Stimulated activated effector memory CD8-positive, alpha-beta T cell treated with anti-CD3 and anti-CD28 coated beads, Interleukin-12 subunit alpha, Interleukin-12 subunit beta, amount 100 ng/mL, for 72 hours (primary cell): ENCODE measurements around the gene PROM1.

ENCODE experiments used
- ATAC-seq: fragments of 150-1000 bp; cut with Tn5 transposase; 2 replicates; pipeline ENCODE4 v1.10.0; 2021
- DNase-seq, 2 donors: peaks; one replicate each; pipeline ENCODE4 v3.0.0; 2021 to 2022; ENCODE audit warnings: low spot score in 2 of 2
- H3K27ac Mint-ChIP-seq: one replicate; pipeline ENCODE4 v1.8.0; 2022; ENCODE audit warnings: mild to moderate bottlenecking, mixed read lengths
- H3K36me3 Mint-ChIP-seq: one replicate; pipeline ENCODE4 v1.8.0; 2022; ENCODE audit warnings: mild to moderate bottlenecking, mixed read lengths
- H3K4me1 Mint-ChIP-seq: one replicate; pipeline ENCODE4 v1.8.0; 2022; ENCODE audit warnings: mixed read lengths
- H3K4me3 Mint-ChIP-seq: one replicate; pipeline ENCODE4 v1.8.0; 2022; ENCODE audit warnings: mild to moderate bottlenecking, mixed read lengths
- H3K9me3 Mint-ChIP-seq: one replicate; pipeline ENCODE4 v1.8.0; 2022; ENCODE audit warnings: mixed read lengths

PROM1 gene

GRCh38 chr4:16116019-16116418 is 32.2 kb upstream of the PROM1 start:
- DNase-seq (no peak), ATAC-seq (peak; percentile 16)
- H3K4me1 Mint-ChIP-seq: peaks cover 6% of the 10 kb centered on the region
- no peak overlapping the region for H3K4me3 Mint-ChIP-seq
- no peaks in the 10 kb centered on the region for H3K9me3 Mint-ChIP-seq
- H3K27ac Mint-ChIP-seq: no peak overlapping the region
- no peaks in the 10 kb centered on the region for H3K36me3 Mint-ChIP-seq

GRCh38 chr4:16114546-16114945 is 30.7 kb upstream of the PROM1 start:
- H3K4me3 Mint-ChIP-seq: no peak overlapping the region
- ATAC-seq (no peak), DNase-seq (no peak)
- H3K9me3 Mint-ChIP-seq: no peaks in the 10 kb centered on the region
- H3K4me1 Mint-ChIP-seq: no peaks in the 10 kb centered on the region
- no peak overlapping the region for H3K27ac Mint-ChIP-seq
- H3K36me3 Mint-ChIP-seq: no peaks in the 10 kb centered on the region

- DNase-seq (no peak), ATAC-seq (no peak)
- H3K27ac Mint-ChIP-seq: no peak overlapping the region
- no peaks in the 10 kb centered on the region for H3K36me3 Mint-ChIP-seq
- no peaks in the 10 kb centered on the region for H3K9me3 Mint-ChIP-seq
- H3K4me1 Mint-ChIP-seq: no peaks in the 10 kb centered on the region
- no peak overlapping the region for H3K4me3 Mint-ChIP-seq
These were observed 29.9 kb upstream of the PROM1 start for GRCh38 chr4:16113741-16114140.

- DNase-seq (peak in 1 of 2 donors; percentile 2), ATAC-seq (no peak)
- no peak overlapping the region for H3K4me3 Mint-ChIP-seq
- H3K27ac Mint-ChIP-seq: no peak overlapping the region
- no peaks in the 10 kb centered on the region for H3K9me3 Mint-ChIP-seq
- H3K36me3 Mint-ChIP-seq: no peaks in the 10 kb centered on the region
- H3K4me1 Mint-ChIP-seq: no peaks in the 10 kb centered on the region
These were observed 27.7 kb upstream of the PROM1 start for GRCh38 chr4:16111533-16111932.

- H3K36me3 Mint-ChIP-seq: no peaks in the 10 kb centered on the region
- DNase-seq (peak in 1 of 2 donors; percentile 7), ATAC-seq (no peak)
- no peaks in the 10 kb centered on the region for H3K9me3 Mint-ChIP-seq
- no peak overlapping the region for H3K4me3 Mint-ChIP-seq
- H3K4me1 Mint-ChIP-seq: no peaks in the 10 kb centered on the region
- no peak overlapping the region for H3K27ac Mint-ChIP-seq
These were observed 27.0 kb upstream of the PROM1 start for GRCh38 chr4:16110661-16111290.

- no peaks in the 10 kb centered on the region for H3K36me3 Mint-ChIP-seq
- DNase-seq: no peak
These were observed 26.4 kb upstream of the PROM1 start for GRCh38 chr4:16110199-16110598.

GRCh38 chr4:16109256-16109655 is 25.4 kb upstream of the PROM1 start:
- peak in 1 of 2 donors; percentile 15 for DNase-seq
- Mint-ChIP-seq H3K27ac (no peak overlapping the region), H3K4me3 (no peak overlapping the region), H3K4me1 (no peaks in the 10 kb centered on the region), H3K9me3 (no peaks in the 10 kb centered on the region), H3K36me3 (no peaks in the 10 kb centered on the region)
- ATAC-seq: no peak

More at GRCh38 chr4:16110199-16110598, 26.4 kb upstream of the PROM1 start:
- no peak overlapping the region for H3K27ac Mint-ChIP-seq
- no peak for ATAC-seq
- no peak overlapping the region for H3K4me3 Mint-ChIP-seq
- H3K9me3 Mint-ChIP-seq: no peaks in the 10 kb centered on the region
- no peaks in the 10 kb centered on the region for H3K4me1 Mint-ChIP-seq

- Mint-ChIP-seq H3K36me3 (no peaks in the 10 kb centered on the region), H3K4me1 (no peaks in the 10 kb centered on the region), H3K9me3 (no peaks in the 10 kb centered on the region), H3K27ac (no peak overlapping the region), H3K4me3 (no peak overlapping the region)
- DNase-seq (peak in 1 of 2 donors; percentile 35), ATAC-seq (peak; percentile 9)
These were observed 23.1 kb upstream of the PROM1 start for GRCh38 chr4:16106956-16107355.

- ATAC-seq: no peak
- H3K4me3 Mint-ChIP-seq: no peak overlapping the region
- no peak for DNase-seq
- no peak overlapping the region for H3K27ac Mint-ChIP-seq
- H3K36me3 Mint-ChIP-seq: no peaks in the 10 kb centered on the region
- no peaks in the 10 kb centered on the region for H3K4me1 Mint-ChIP-seq
- no peaks in the 10 kb centered on the region for H3K9me3 Mint-ChIP-seq
These were observed 20.7 kb upstream of the PROM1 start for GRCh38 chr4:16104520-16104919.

- Mint-ChIP-seq H3K4me1 (no peaks in the 10 kb centered on the region), H3K4me3 (no peak overlapping the region), H3K36me3 (no peaks in the 10 kb centered on the region), H3K9me3 (no peaks in the 10 kb centered on the region), H3K27ac (no peak overlapping the region)
- ATAC-seq (no peak), DNase-seq (peak in 1 of 2 donors; percentile 32)
These were observed 18.5 kb upstream of the PROM1 start for GRCh38 chr4:16102356-16102755.

- Mint-ChIP-seq H3K9me3 (no peaks in the 10 kb centered on the region), H3K36me3 (no peaks in the 10 kb centered on the region), H3K27ac (no peak overlapping the region), H3K4me3 (no peak overlapping the region), H3K4me1 (no peaks in the 10 kb centered on the region)
- no peak for ATAC-seq
- DNase-seq: no peak
These were observed 17.0 kb upstream of the PROM1 start for GRCh38 chr4:16100833-16101232.

- ATAC-seq: no peak
- H3K27ac Mint-ChIP-seq: no peak overlapping the region
- no peaks in the 10 kb centered on the region for H3K4me1 Mint-ChIP-seq
These were observed 9.0 kb upstream of the PROM1 start for GRCh38 chr4:16092682-16093319.

GRCh38 chr4:16090096-16090705 is 6.4 kb upstream of the PROM1 start:
- Mint-ChIP-seq H3K9me3 (no peaks in the 10 kb centered on the region), H3K27ac (no peak overlapping the region), H3K36me3 (no peaks in the 10 kb centered on the region), H3K4me1 (no peaks in the 10 kb centered on the region), H3K4me3 (no peak overlapping the region)
- DNase-seq (no peak), ATAC-seq (no peak)

More at GRCh38 chr4:16092682-16093319, 9.0 kb upstream of the PROM1 start:
- no peak for DNase-seq
- no peak overlapping the region for H3K4me3 Mint-ChIP-seq
- no peaks in the 10 kb centered on the region for H3K9me3 Mint-ChIP-seq
- H3K36me3 Mint-ChIP-seq: no peaks in the 10 kb centered on the region

GRCh38 chr4:16089156-16089555 is 5.3 kb upstream of the PROM1 start:
- Mint-ChIP-seq H3K4me1 (peaks cover 2% of the 10 kb centered on the region), H3K27ac (no peak overlapping the region), H3K36me3 (no peaks in the 10 kb centered on the region), H3K4me3 (no peak overlapping the region), H3K9me3 (no peaks in the 10 kb centered on the region)
- ATAC-seq (no peak), DNase-seq (no peak)

- no peak for ATAC-seq
- Mint-ChIP-seq H3K4me3 (no peak overlapping the region), H3K9me3 (no peaks in the 10 kb centered on the region), H3K36me3 (no peaks in the 10 kb centered on the region), H3K4me1 (peaks cover 5% of the 10 kb centered on the region), H3K27ac (no peak overlapping the region)
- DNase-seq: no peak
These were observed 4.8 kb upstream of the PROM1 start for GRCh38 chr4:16088601-16089000.

GRCh38 chr4:16085822-16086221 is 2.0 kb upstream of the PROM1 start:
- DNase-seq (no peak), ATAC-seq (peak; percentile 7)
- Mint-ChIP-seq H3K36me3 (no peaks in the 10 kb centered on the region), H3K4me1 (peaks cover 17% of the 10 kb centered on the region), H3K9me3 (no peaks in the 10 kb centered on the region), H3K4me3 (no peak overlapping the region), H3K27ac (no peak overlapping the region)
